Activated T-helper 2 cell treated with anti-CD3 and anti-CD28 coated beads, Interferon-gamma antibody, Interleukin-2, Interleukin-4, amounts not matched to agents 10 μg/mL and 5 μg/mL and 100 μg/mL, durations not matched to agents 14 hours and 24 hours and 36 hours (primary cell): ENCODE data around the gene PTGES2. TPM values are rescaled to one million over a fixed set of nuclear protein-coding genes. Genes with fewer than 3 reads are reported as not detected.
A peak's percentile ranks its signal among the peaks of the same experiment; 100 is the strongest.

Source experiments
- DNase-seq: peaks from one replicate; pipeline ENCODE4 v3.0.0; 2021; ENCODE audit warnings: low spot score
- H3K27ac Mint-ChIP-seq: one replicate; pipeline ENCODE4 v1.8.0; 2021; ENCODE audit warnings: mixed read lengths
- H3K27me3 Mint-ChIP-seq: one replicate; pipeline ENCODE4 v1.8.0; 2021; ENCODE audit warnings: low read depth, mixed read lengths
- H3K36me3 Mint-ChIP-seq: one replicate; pipeline ENCODE4 v1.8.0; 2021; ENCODE audit warnings: low read depth, mixed read lengths
- H3K4me1 Mint-ChIP-seq: one replicate; pipeline ENCODE4 v1.8.0; 2021; ENCODE audit warnings: low read depth, mixed read lengths
- H3K4me3 Mint-ChIP-seq: one replicate; pipeline ENCODE4 v1.8.0; 2021; ENCODE audit warnings: low read depth, mild to moderate bottlenecking, moderate library complexity, mixed read lengths
- H3K9me3 Mint-ChIP-seq: one replicate; pipeline ENCODE4 v1.8.0; 2021; ENCODE audit warnings: mixed read lengths
- intact Hi-C: fragments of 100-400 bp; cut with micrococcal nuclease; formaldehyde crosslinking; loops from one replicate; pipeline ENCODE4 v1.15.1; 2023
- total RNA-seq: library from RNA; stranded (reverse); gene quantifications from 2 replicates; pipeline ENCODE4 v1.2.3, GENCODE V29; 2022

PTGES2 gene
- total RNA-seq, 1 donor from 2014 or later: 77.6 TPM

GRCh38 chr9:128162215-128163026 lies 34.9 kb upstream of the PTGES2 start:
- H3K4me3 Mint-ChIP-seq: peak overlapping the region; percentile 32
- H3K27me3 Mint-ChIP-seq: no peaks in the 10 kb centered on the region
- peaks cover 17% of the 10 kb centered on the region for H3K4me1 Mint-ChIP-seq
- no peak overlapping the region for H3K27ac Mint-ChIP-seq
- H3K9me3 Mint-ChIP-seq: no peaks in the 10 kb centered on the region
- intact Hi-C loops: loop anchor here (10.0 kb wide), 1 partner anchor 392 kb away; the partner anchor contains the start of gene SPTAN1
- peaks cover 40% of the 10 kb centered on the region for H3K36me3 Mint-ChIP-seq
- DNase-seq: no peak

- Mint-ChIP-seq H3K4me1 (peaks cover 17% of the 10 kb centered on the region), H3K9me3 (no peaks in the 10 kb centered on the region), H3K4me3 (peak overlapping the region; percentile 81), H3K36me3 (peaks cover 33% of the 10 kb centered on the region), H3K27me3 (no peaks in the 10 kb centered on the region), H3K27ac (peak overlapping the region; percentile 79)
- DNase-seq: no peak
- intact Hi-C loops: loop anchor here (2.0 to 10.0 kb wide), 3 partner anchors 33 to 393 kb away; partner anchors contain the start of gene SPTAN1
Measured at GRCh38 chr9:128161215-128161902, 33.8 kb upstream of the PTGES2 start.

- Mint-ChIP-seq H3K4me3 (peak overlapping the region; percentile 81), H3K4me1 (peaks cover 17% of the 10 kb centered on the region), H3K27ac (peak overlapping the region; percentile 79), H3K9me3 (no peaks in the 10 kb centered on the region), H3K27me3 (no peaks in the 10 kb centered on the region), H3K36me3 (peaks cover 26% of the 10 kb centered on the region)
- intact Hi-C loops: loop anchor here (2.0 to 10.0 kb wide), 3 partner anchors 32 to 394 kb away; partner anchors contain the start of gene SPTAN1
- no peak for DNase-seq
Measured at GRCh38 chr9:128160603-128160987, 33.1 kb upstream of the PTGES2 start.

GRCh38 chr9:128159784-128160602 lies 32.5 kb upstream of the PTGES2 start, which contains the start of gene BBLN:
TSS of gene BBLN (plus strand) at chr9:128160265. CDS start at chr9:128160408, 143 bp downstream.
- intact Hi-C loops: loop anchor here (2.0 to 10.0 kb wide), 3 partner anchors 31 to 395 kb away; partner anchors contain the start of gene SPTAN1
- H3K36me3 Mint-ChIP-seq: peaks cover 26% of the 10 kb centered on the region
- DNase-seq: peak; percentile 90
- no peaks in the 10 kb centered on the region for H3K9me3 Mint-ChIP-seq
- peaks cover 17% of the 10 kb centered on the region for H3K4me1 Mint-ChIP-seq
- H3K27ac Mint-ChIP-seq: peak within 1 kb of the TSS; percentile 83
- H3K4me3 Mint-ChIP-seq: peak within 1 kb of the TSS; percentile 81
- no peaks in the 10 kb centered on the region for H3K27me3 Mint-ChIP-seq

GRCh38 chr9:128159522-128159783 lies 31.9 kb upstream of the PTGES2 start:
- no peaks in the 10 kb centered on the region for H3K9me3 Mint-ChIP-seq

GRCh38 chr9:128155736-128156500 lies 28.4 kb upstream of the PTGES2 start:
- intact Hi-C loops: no loop called here
- Mint-ChIP-seq H3K36me3 (peaks cover 2% of the 10 kb centered on the region), H3K9me3 (no peaks in the 10 kb centered on the region), H3K4me1 (peaks cover 7% of the 10 kb centered on the region), H3K27ac (no peak overlapping the region), H3K4me3 (no peak overlapping the region), H3K27me3 (no peaks in the 10 kb centered on the region)
- DNase-seq: no peak

More at GRCh38 chr9:128159522-128159783, 31.9 kb upstream of the PTGES2 start:
- H3K27me3 Mint-ChIP-seq: no peaks in the 10 kb centered on the region
- H3K36me3 Mint-ChIP-seq: peaks cover 24% of the 10 kb centered on the region
- DNase-seq: peak; percentile 66
- H3K4me3 Mint-ChIP-seq: peak overlapping the region; percentile 73
- peaks cover 17% of the 10 kb centered on the region for H3K4me1 Mint-ChIP-seq
- H3K27ac Mint-ChIP-seq: peak overlapping the region; percentile 83
- intact Hi-C loops: no loop called here

GRCh38 chr9:128153947-128154695 lies 26.6 kb upstream of the PTGES2 start:
- Mint-ChIP-seq H3K27me3 (no peaks in the 10 kb centered on the region), H3K9me3 (no peaks in the 10 kb centered on the region), H3K4me1 (peaks cover 3% of the 10 kb centered on the region), H3K36me3 (no peaks in the 10 kb centered on the region), H3K4me3 (no peak overlapping the region), H3K27ac (no peak overlapping the region)
- no peak for DNase-seq
- intact Hi-C loops: no loop called here

- Mint-ChIP-seq H3K27ac (no peak overlapping the region), H3K36me3 (no peaks in the 10 kb centered on the region), H3K4me1 (peaks cover 3% of the 10 kb centered on the region), H3K4me3 (no peak overlapping the region), H3K9me3 (no peaks in the 10 kb centered on the region), H3K27me3 (no peaks in the 10 kb centered on the region)
- intact Hi-C loops: no loop called here
- no peak for DNase-seq
Measured at GRCh38 chr9:128153060-128153946, 25.8 kb upstream of the PTGES2 start.

- H3K4me3 Mint-ChIP-seq: no peak overlapping the region
- no peak for DNase-seq
- H3K27ac Mint-ChIP-seq: no peak overlapping the region
- peaks cover 3% of the 10 kb centered on the region for H3K4me1 Mint-ChIP-seq
- no peaks in the 10 kb centered on the region for H3K27me3 Mint-ChIP-seq
- no peaks in the 10 kb centered on the region for H3K36me3 Mint-ChIP-seq
- intact Hi-C loops: no loop called here
- H3K9me3 Mint-ChIP-seq: no peaks in the 10 kb centered on the region
Measured at GRCh38 chr9:128152133-128153059, 24.9 kb upstream of the PTGES2 start.
